KBM-7 (cell line): ENCODE data around the gene FPR1.

ENCODE experiments used
- DNase-seq: peaks from one replicate; pipeline ENCODE4 v3.0.0-alpha.2; 2015
- in situ Hi-C: fragments of 300-500 bp; cut with MboI; formaldehyde crosslinking; loops from 2 replicates; pipeline ENCODE4 v1.14.3; 2020; ENCODE audit warnings: low sequenced_read_pairs, low pct_unique_long_range_greater_than_20kb, mixed read lengths

Gene FPR1

DNA sequence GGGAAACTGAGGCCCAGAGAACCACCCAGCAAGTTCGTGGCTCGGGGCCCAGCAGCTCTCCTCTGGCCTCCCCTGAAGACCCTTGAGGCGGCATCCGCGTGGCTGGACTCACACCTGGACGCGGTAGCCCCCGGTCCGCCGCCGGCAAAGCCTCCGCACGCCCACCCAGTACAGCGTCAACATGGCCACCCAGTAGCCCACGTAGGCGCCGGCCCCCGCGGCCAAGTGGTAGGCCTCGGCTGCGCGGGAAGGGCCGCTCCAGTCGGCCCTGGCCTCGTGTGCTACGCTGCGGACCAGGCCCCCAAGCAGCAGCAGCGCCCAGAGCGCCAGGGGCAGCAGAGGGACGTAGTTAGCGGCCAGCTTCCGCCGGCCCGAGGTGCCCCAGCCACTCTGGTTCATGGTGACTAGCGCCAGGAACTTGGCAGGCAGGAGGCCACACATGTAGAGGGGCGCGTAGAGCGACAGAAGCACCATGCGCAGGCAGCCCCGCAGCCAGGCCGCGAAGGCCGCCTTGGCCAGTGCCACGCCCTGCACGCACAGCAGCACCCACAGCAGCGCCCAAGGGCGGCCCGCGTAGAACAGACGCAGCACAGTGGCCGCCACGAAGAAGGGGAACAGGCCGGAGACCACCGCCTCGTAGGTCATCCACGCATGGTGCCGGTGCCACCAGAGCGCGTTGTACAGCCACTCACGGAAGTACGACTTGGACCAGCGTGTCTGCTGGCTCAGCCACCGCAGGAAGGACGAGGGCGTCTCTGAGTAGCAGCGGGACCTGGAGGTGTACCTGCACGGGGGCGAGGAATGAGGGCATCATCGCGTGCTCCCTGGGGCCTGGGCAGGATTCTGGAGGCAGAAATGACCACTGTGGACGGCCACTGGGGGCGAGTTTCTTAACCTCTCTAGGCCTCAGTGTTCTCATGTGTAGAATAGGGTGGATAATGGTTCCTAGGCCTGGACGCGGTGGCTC is 38.1 kb downstream of the FPR1 start:
- no peak for DNase-seq
- in situ Hi-C loops: no loop called here

DNA sequence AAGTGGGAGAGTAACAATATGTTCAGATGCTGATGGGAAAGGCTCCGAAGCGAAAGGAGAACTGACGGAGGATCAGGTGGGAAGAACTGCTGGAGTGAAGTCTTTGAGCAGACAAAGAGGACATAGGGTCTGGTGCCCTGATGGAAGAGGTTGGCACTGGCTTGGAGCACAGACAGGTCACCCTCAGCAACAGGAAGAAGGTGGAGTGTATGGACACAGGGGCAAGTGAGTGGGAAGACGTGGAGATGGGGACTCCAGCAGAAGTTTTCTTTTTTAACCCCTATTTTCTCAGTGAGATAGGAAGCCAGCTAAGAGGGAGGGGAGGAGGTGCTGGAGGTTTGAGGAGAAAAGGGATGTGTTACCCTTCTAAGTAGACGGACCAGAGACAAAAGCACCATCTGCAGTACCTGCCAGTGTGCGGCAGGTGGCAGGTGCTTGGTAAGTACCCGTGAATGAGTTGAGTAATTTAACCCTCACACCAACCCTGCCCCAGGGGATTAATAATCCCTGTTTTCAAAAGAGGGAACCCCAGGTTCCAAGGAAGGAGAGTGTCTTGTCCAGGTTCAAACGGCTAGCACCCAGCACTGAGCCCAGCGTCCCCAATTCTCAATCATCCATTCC is 39.1 kb downstream of the FPR1 start:
- in situ Hi-C loops: no loop called here
- DNase-seq: no peak

DNA sequence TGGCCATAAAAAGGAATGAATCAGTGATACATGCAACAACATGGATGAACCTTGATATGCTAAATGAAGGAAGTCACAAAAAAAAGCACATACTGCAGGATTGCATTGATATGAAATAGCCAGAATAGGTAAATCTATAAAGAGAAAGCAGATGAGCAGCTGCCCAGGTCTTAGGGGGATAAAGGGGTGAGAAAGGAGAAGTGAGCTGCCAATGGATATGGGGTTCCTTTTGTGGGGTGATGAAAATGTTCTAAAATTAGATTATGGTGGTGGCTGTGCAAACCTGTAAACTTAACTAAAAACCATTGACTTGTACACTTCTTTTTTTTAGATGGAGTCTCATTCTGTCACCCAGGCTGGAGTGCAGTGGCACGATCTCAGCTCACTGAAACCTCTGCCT is 40.0 kb downstream of the FPR1 start:
- DNase-seq: no peak
- in situ Hi-C loops: no loop called here

DNA sequence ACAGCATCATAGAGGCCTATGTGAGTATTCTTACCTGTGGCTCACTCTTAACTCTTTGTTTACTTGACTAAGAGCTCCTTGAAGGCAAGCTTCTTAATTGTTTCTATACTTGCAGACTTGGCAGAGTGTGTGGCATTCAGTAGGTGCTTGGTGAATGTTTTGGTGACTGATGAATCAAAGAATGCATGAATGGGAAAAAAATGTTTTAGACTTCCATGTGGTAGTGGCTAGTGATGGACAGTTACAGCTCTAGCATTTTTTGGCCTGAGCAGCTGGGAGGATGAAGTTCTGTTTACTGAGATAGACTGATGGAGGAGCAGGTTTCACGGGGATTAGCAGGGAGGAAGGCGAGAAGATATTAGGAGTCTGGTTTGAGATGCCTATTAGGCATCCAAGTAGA is 41.5 kb downstream of the FPR1 start:
- in situ Hi-C loops: no loop called here
- no peak for DNase-seq

DNA sequence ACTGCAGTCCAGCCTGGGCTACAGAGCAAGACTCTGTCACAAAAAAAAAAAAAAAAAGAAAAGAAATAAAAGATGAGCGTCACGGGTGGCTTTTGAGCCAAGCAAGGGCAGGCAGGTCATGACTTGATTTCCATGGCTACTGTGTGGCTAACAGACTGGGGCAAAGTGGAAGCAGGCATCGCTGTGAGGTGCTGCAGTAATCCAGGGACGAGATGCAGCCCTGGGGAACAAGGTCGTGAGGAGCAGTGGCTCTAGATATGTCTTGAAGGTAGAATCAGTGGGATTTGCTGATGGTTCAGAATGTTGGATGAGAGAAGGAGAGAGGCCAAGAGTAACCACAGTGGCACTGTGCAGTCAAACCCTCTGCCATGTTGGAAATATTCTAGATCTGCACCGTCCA is 42.1 kb downstream of the FPR1 start:
- in situ Hi-C loops: no loop called here
- no peak for DNase-seq

- no peak for DNase-seq
- in situ Hi-C loops: no loop called here
Measured at GRCh38 chr19:51708811-51709210, 42.9 kb downstream of the FPR1 start.

DNA sequence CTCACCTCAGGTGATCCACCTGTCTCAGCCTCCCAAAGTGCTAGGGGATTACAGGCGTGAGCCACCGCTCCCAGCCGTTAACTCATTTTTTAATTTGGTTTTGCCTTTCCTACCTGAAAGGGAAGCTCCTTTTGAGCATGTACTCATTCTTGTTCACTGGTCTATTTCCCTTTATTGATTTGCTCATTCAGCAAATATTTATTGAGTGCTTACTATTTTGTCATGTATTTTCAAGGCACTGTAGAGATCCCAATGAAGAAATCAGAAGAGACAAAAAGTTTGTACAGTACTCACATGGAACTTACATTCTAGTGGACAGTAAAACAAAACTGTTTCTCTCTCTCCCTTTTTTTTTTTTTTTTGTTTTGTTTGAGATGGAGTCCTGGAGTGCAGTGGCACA is 44.8 kb downstream of the FPR1 start:
- DNase-seq: no peak
- in situ Hi-C loops: no loop called here

DNA sequence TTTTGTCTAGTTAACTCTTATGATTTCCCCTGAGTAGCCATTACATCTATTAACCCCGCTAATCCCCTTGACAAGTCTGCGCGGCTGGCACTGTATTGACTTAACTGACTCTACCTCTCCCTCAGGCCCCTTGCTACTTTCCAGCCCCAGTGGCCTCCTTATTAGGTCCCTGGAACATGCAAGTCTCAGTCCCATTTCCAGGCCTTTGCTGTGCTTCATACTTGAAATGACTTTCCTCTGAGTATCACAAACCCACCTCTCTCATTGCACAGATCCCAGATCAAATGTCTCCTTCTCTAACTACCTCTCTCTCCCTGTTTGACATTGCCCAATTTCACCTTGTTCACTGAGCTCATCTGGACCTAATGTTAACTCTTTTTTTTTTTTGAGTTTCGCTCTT is 45.4 kb downstream of the FPR1 start:
- DNase-seq: no peak
- in situ Hi-C loops: no loop called here

GRCh38 chr19:51704626-51705025 is 47.1 kb downstream of the FPR1 start:
- no peak for DNase-seq
- in situ Hi-C loops: no loop called here

DNA sequence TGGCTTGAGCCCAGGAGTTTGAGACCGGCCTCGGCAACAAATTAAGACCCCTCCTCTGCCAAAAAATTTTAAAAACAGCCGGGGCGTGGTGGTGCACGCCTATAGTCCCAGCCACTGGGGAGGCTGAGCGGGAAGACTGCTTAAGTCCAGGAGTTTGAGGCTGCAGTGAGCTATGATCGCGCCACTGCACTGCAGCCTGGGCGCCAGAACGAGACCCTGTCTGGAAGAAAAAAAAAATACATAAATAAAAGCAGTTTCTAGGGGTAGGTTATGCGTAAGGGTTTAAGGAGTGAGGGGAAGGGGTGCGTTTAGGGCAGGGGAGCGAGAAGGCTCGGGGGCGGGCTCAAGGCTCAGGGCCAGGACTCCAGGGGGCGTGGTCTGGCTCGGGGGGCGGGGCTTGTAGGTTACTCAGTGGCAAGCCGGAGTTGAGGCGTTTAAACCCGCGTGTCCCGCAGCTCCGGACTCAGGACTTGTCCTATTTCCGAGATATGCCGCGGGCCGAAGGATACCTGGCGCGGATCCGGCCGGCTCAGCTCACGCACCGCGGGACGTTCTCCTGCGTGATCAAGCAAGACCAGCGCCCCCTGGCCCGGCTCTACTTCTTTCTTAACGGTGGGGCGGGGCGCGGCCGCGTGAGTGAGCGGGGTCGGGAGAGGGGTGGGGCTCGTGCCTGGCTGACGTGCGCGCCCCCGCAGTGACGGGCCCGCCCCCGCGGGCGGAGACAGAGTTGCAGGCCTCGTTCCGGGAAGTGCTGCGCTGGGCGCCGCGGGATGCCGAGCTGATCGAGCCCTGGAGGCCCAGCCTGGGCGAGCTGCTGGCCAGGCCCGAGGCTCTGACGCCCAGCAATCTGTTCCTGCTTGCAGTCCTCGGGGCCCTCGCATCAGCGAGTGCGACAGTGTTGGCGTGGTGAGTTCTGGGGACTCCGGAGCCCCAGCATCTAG is 47.8 kb downstream of the FPR1 start:
- in situ Hi-C loops: no loop called here
- peak; percentile 96 for DNase-seq

DNA sequence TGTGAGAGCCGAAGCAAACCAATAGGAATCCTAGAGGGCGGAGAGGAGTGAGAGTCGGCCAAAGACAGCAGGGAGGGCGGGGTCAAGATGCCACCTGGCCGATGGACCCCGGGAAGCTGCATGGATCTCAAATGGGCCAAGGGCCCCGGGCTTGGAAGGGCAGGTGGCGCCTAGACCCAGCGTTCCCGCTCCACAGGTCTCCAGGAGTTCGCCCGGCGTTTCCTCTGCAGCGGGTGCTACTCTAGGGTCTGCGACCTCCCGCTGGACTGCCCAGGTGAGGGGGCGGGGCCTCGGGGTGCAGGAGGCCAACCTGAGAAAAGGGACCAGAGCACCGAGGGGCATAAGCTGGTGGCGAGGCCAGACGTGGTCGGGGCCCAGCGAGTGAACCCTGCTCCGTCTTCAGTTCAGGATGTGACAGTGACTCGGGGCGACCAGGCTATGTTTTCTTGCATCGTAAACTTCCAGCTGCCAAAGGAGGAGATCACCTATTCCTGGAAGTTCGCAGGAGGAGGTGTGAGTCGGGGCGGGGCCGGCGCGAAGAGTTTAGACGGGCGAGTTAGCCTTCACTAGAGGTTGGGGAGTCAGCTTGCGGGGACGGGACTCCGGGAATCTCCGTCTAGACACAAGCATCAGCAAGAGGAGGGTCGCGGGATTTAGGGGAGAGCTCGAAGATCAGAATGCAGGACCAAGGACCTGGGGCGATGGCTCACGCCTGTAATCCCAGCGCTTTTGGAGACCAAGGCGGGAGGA is 48.7 kb downstream of the FPR1 start:
- in situ Hi-C loops: no loop called here

DNA sequence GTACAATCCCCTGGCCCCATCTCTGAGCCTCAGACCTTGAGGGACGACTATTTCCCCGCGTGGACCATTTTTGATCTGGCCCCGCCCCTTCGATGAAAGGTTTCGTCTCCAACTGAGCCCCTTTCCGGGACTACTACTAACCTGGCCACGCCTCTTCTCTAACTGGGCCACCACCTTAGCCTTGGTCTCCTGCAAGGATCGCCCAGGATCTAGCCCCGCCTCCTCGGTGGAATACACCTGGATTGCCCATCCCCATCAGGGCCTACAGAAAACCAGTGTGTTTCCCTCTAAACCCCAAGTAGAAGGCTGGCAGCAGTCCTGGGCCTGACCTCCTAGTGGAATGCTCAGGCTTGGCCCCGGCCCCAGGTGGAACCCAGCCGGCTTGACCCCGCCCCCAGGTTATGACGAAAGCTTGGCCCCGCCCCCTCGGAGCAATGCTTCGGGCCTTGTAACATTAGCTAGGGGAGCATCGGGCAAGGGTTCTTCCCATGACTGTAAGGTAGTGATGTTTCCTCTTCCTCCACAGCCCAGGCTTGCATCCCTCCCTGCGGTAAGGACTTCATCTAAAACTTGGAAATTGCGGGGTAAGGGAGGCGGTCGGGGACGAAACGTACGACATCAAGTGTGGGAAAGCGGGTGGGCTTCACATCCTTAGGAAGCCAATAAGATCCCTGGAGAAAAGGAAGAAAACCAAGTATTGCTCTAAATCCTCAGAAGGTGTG is 49.4 kb downstream of the FPR1 start:
- in situ Hi-C loops: no loop called here
- DNase-seq: no peak

More for the DNA sequence above, 48.7 kb downstream of the FPR1 start:
- DNase-seq: no peak

GRCh38 chr19:51701468-51702100 is 50.1 kb downstream of the FPR1 start:
- in situ Hi-C loops: no loop called here
- no peak for DNase-seq

DNA sequence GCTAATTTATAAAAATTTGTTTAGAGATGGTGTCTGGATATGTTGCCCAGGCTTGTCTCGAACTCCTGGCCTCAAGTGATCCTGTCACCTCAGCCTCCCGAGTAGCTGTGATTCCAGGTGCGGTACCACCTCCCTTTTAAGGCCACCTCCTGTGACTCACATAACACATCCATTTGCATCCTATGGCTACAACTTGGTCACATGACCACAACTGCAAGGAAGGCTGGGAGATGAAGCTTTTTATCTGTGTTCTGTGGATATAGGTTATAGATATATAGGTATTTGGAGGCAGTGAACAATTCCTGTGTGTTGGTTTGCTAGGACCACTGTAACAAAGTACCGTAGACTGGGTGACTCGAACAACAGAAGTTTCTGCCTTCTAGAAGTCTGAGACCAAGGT is 52.5 kb downstream of the FPR1 start:
- DNase-seq: no peak
- in situ Hi-C loops: no loop called here

- in situ Hi-C loops: no loop called here
- no peak for DNase-seq
Measured at GRCh38 chr19:51698296-51698695, 53.4 kb downstream of the FPR1 start.

- in situ Hi-C loops: no loop called here
- no peak for DNase-seq
Measured at GRCh38 chr19:51697169-51697776, 54.4 kb downstream of the FPR1 start.

DNA sequence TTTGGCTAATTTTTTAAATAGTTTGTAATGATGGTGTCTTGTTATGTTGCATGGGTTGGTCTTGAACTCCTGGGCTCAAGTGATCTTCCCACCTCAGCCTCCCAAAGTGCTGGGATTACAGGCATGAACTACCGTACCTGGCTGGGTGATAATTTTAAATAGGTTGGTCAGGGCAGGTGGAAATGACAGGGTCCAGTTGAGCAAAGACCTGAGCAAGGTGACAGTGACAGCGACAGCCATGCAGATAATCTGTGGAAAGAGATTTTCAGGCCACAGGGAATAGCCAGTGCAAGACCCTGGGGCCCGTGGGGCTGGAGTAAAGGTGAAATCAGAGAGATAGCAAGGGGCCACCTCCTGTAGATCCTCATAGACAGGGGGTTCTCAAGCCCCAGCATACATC is 55.1 kb downstream of the FPR1 start:
- no peak for DNase-seq
- in situ Hi-C loops: no loop called here
